Testis (tissue), 3 donors: Measurements from ENCODE around the gene HGFAC. TPM values are rescaled to one million over a fixed set of nuclear protein-coding genes. Genes with fewer than 3 reads are reported as not detected.

Experiments
- DNase-seq: peaks from one replicate; pipeline ENCODE4 v3.0.0-alpha.2; 2019
- H3K27ac ChIP-seq, 2 donors: fragments of 200-600 bp; sonication (generic); one replicate each; pipeline ENCODE4 v1.5.1; 2019
- H3K27me3 ChIP-seq: fragments of 200-600 bp; sonication (generic); one replicate; pipeline ENCODE4 v1.5.1; 2019
- H3K36me3 ChIP-seq: fragments of 200-600 bp; sonication (generic); one replicate; pipeline ENCODE4 v1.5.1; 2017; ENCODE audit warnings: low read depth; ENCODE audit errors: missing control alignments
- H3K4me1 ChIP-seq: fragments of 200-600 bp; sonication (generic); one replicate; pipeline ENCODE4 v1.5.1; 2019
- H3K4me3 ChIP-seq, 2 donors: fragments of 200-600 bp; sonication (generic); one replicate each; pipeline ENCODE4 v1.5.1; 2017 to 2019
- H3K9me3 ChIP-seq: fragments of 200-600 bp; sonication (generic); one replicate; pipeline ENCODE4 v1.5.1; 2017
- CTCF ChIP-seq, 3 experiments: fragments of 450-650 bp in 2 of 3; fragments of 200-600 bp in 1 of 3; sonication (generic) in 1 of 3; IDR thresholded peaks; one replicate each; pipeline ENCODE4 v1.5.1; 2016 to 2019; ENCODE audit warnings: antibody characterized with exemption in 3 of 3, mild to moderate bottlenecking in 2 of 3, moderate library complexity in 1 of 3
- POLR2A ChIP-seq: fragments of 450-650 bp; IDR thresholded peaks from one replicate; pipeline ENCODE4 v1.6.1; 2017; ENCODE audit warnings: antibody characterized with exemption, mild to moderate bottlenecking, moderate library complexity
- WGBS, 2 donors: methylation state at CpG; one replicate each; pipeline ENCODE4 v1.1.5; 2018; 5-methylcytosine and 5-hydroxymethylcytosine counted together
- intact Hi-C: fragments of 100-400 bp; cut with DNase I; formaldehyde crosslinking; loops from one replicate; pipeline ENCODE4 v1.15.1; 2023; ENCODE audit warnings: low total_unique reads
- polyA plus RNA-seq: library from polyadenylated mRNA; stranded (reverse); fragments of 350-450 nt; fragmentation: Illumina TruSeq; extraction: RNeasy Lipid Tissue Mini Kit (QIAGEN cat#74804); gene quantifications from one replicate; pipeline ENCODE4 v1.2.3, GENCODE V29; 2014; ENCODE audit warnings: low read depth, low replicate concordance; ENCODE audit not compliant: insufficient read depth
- total RNA-seq, 2 donors: library from RNA; depleted of rRNA; stranded (reverse); fragments of >200 nt; gene quantifications; one replicate each; pipeline ENCODE4 v1.2.3, GENCODE V29; 2016

Gene HGFAC
- total and polyA plus RNA-seq, 3 donors from 2014 or later: 15.5 to 72.3 (median 16.8) TPM

GRCh38 chr4:3495204-3495975 lies 53.6 kb downstream of the HGFAC start:
- H3K4me1 ChIP-seq: peaks cover 15% of the 10 kb centered on the region
- intact Hi-C loops: no loop called here
- H3K9me3 ChIP-seq: no peaks in the 10 kb centered on the region
- no peak for DNase-seq
- no peak for TF ChIP-seq POLR2A
- no peak for TF ChIP-seq CTCF (IDR thresholded peaks at IDR 0.05)
- no peak overlapping the region for H3K27ac ChIP-seq
- H3K27me3 ChIP-seq: no peaks in the 10 kb centered on the region
- 93% methylated on average over 27 of the region's 28 CpGs; no CpG with 5 or more reads in 1 of the 2 donors for WGBS, 2 donors
- no peak overlapping the region for H3K4me3 ChIP-seq
- no peaks in the 10 kb centered on the region for H3K36me3 ChIP-seq

- DNase-seq: no peak
- Histone ChIP-seq H3K4me1 (peaks cover 15% of the 10 kb centered on the region), H3K36me3 (no peaks in the 10 kb centered on the region), H3K9me3 (no peaks in the 10 kb centered on the region), H3K27me3 (no peaks in the 10 kb centered on the region), H3K27ac (no peak overlapping the region), H3K4me3 (no peak overlapping the region)
- WGBS, 2 donors: 82 to 88% methylated on average over 11 to 14 of the region's 14 CpGs
- intact Hi-C loops: no loop called here
- TF ChIP-seq POLR2A (no peak), CTCF (IDR thresholded peaks at IDR 0.05) (no peak)
Observed at GRCh38 chr4:3496021-3496420, 54.3 kb downstream of the HGFAC start.

- DNase-seq: no peak
- Histone ChIP-seq H3K36me3 (no peaks in the 10 kb centered on the region), H3K4me1 (peaks cover 15% of the 10 kb centered on the region), H3K27me3 (no peaks in the 10 kb centered on the region), H3K27ac (no peak overlapping the region), H3K4me3 (no peak overlapping the region), H3K9me3 (no peaks in the 10 kb centered on the region)
- 90 to 91% methylated on average over 6 of the region's 6 CpGs for WGBS, 2 donors
- TF ChIP-seq CTCF (IDR thresholded peaks at IDR 0.05): no peak
- TF ChIP-seq POLR2A: no peak
- intact Hi-C loops: no loop called here
Observed at GRCh38 chr4:3497095-3497494, 55.3 kb downstream of the HGFAC start.

GRCh38 chr4:3497523-3498389 lies 56.0 kb downstream of the HGFAC start:
- H3K36me3 ChIP-seq: no peaks in the 10 kb centered on the region
- intact Hi-C loops: no loop called here
- TF ChIP-seq CTCF (IDR thresholded peaks at IDR 0.05) (no peak), POLR2A (no peak)
- peak; percentile 86 for DNase-seq
- no peaks in the 10 kb centered on the region for H3K9me3 ChIP-seq
- H3K27me3 ChIP-seq: no peaks in the 10 kb centered on the region
- H3K27ac ChIP-seq: no peak overlapping the region
- H3K4me1 ChIP-seq: peaks cover 15% of the 10 kb centered on the region
- WGBS, 2 donors: 59 to 84% methylated on average over 16 to 24 of the region's 24 CpGs
- no peak overlapping the region for H3K4me3 ChIP-seq
